Activated CD8-positive, alpha-beta T cell treated with anti-CD3 and anti-CD28 coated beads for 36 hours (primary cell): ENCODE results near the gene PAX7. TPM values are rescaled to one million over a fixed set of nuclear protein-coding genes. Genes with fewer than 3 reads are reported as not detected.

Source experiments
- ATAC-seq: fragments of 200-7000 bp; cut with Tn5 transposase; one replicate; pipeline ENCODE4 v1.10.0; 2021; ENCODE audit warnings: mild to moderate bottlenecking, moderate library complexity
- CTCF ChIA-PET: fragments of 350-600 bp; sonication (Branson Sonifier 250); formaldehyde crosslinking; loops from one replicate; lab custom pipeline; 2021; ENCODE audit warnings: antibody characterized with exemption; lab: Charles Lee
- POLR2A ChIA-PET: fragments of 350-600 bp; sonication (Branson Sonifier 250); formaldehyde crosslinking; loops from one replicate; lab custom pipeline; 2021; ENCODE audit warnings: antibody characterized with exemption; lab: Charles Lee
- DNase-seq: peaks from one replicate; pipeline ENCODE4 v3.0.0-alpha.2; 2020
- H3K27ac Mint-ChIP-seq: one replicate; pipeline ENCODE4 v1.8.0; 2021; ENCODE audit warnings: mild to moderate bottlenecking, mixed read lengths
- H3K27me3 Mint-ChIP-seq: one replicate; pipeline ENCODE4 v1.8.0; 2021; ENCODE audit warnings: mixed read lengths
- H3K36me3 Mint-ChIP-seq: one replicate; pipeline ENCODE4 v1.8.0; 2021; ENCODE audit warnings: low read depth, mixed read lengths
- H3K4me1 Mint-ChIP-seq: one replicate; pipeline ENCODE4 v1.8.0; 2021; ENCODE audit warnings: low read depth, mixed read lengths
- H3K4me3 Mint-ChIP-seq: one replicate; pipeline ENCODE4 v1.8.0; 2021; ENCODE audit warnings: mild to moderate bottlenecking, moderate library complexity, mixed read lengths
- H3K9me3 Mint-ChIP-seq: one replicate; pipeline ENCODE4 v1.8.0; 2021; ENCODE audit warnings: mixed read lengths
- intact Hi-C: fragments of 100-400 bp; cut with micrococcal nuclease; formaldehyde crosslinking; loops from one replicate; pipeline ENCODE4 v1.10.0; 2022
- total RNA-seq, 2 experiments: library from RNA; stranded (reverse); gene quantifications; one replicate each; pipeline ENCODE4 v1.2.3, GENCODE V29; 2021
- TF ChIP-seq, protein P1 (sequence below): fragments of 200-600 bp; IDR thresholded peaks from one replicate; pipeline ENCODE4 v1.8.0; 2022; ENCODE audit warnings: antibody characterized with exemption, mild to moderate bottlenecking

PAX7 gene
- total RNA-seq, 2 experiments from 2014 or later = not detected

DNA sequence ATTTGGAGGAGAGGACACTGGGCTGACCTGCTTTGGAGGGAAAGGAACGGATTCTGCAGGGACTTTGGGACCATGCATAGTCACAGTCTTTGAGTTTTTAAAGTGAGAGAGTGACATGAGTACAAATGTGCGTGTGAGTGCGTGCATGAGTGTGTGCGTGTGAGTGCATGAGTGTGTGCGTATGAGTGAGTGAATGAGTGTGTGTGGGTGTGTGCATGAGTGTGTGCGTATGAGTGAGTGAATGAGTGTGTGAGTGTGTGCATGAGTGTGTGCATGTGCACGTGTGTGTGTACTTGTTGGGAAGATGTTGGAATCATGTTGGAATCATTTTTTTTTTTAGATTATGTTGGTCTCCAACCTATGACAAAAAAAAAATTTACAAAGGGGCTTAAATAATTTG is 70.5 kb downstream of the PAX7 start:
- H3K4me1 Mint-ChIP-seq = no peaks in the 10 kb centered on the region
- TF ChIP-seq, protein P1, sequence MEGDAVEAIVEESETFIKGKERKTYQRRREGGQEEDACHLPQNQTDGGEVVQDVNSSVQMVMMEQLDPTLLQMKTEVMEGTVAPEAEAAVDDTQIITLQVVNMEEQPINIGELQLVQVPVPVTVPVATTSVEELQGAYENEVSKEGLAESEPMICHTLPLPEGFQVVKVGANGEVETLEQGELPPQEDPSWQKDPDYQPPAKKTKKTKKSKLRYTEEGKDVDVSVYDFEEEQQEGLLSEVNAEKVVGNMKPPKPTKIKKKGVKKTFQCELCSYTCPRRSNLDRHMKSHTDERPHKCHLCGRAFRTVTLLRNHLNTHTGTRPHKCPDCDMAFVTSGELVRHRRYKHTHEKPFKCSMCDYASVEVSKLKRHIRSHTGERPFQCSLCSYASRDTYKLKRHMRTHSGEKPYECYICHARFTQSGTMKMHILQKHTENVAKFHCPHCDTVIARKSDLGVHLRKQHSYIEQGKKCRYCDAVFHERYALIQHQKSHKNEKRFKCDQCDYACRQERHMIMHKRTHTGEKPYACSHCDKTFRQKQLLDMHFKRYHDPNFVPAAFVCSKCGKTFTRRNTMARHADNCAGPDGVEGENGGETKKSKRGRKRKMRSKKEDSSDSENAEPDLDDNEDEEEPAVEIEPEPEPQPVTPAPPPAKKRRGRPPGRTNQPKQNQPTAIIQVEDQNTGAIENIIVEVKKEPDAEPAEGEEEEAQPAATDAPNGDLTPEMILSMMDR = no peak
- ChIA-PET CTCF (no interaction called here), POLR2A (no interaction called here)
- no peaks in the 10 kb centered on the region for H3K36me3 Mint-ChIP-seq
- DNase-seq (no peak), ATAC-seq (no peak)
- no peak overlapping the region for H3K27ac Mint-ChIP-seq
- intact Hi-C loops = no loop called here
- no peak overlapping the region for H3K4me3 Mint-ChIP-seq
- H3K27me3 Mint-ChIP-seq = peaks cover 25% of the 10 kb centered on the region
- H3K9me3 Mint-ChIP-seq = no peaks in the 10 kb centered on the region

DNA sequence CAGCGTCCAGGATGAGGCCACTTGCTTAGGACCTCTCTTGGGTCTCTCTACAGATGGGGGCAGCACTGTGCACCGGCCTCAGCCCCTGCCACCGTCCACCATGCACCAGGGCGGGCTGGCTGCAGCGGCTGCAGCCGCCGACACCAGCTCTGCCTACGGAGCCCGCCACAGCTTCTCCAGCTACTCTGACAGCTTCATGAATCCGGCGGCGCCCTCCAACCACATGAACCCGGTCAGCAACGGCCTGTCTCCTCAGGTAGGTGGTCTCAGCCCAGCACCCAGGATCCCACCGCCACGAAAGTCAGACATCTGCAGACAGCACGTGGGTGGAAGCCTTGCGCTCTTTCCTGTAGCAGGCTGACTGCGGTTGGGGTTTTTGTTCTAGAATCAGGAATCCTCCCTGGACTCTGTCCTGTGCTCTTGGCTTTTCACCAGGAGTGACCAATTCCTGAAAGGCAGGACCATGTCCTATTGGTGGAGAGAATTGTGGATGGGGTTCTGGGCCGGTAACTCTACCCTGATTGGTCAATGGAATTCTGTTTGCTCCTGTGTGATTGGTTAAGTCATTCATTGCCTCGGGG is 72.5 kb downstream of the PAX7 start:
- DNase-seq = no peak
- intact Hi-C loops = no loop called here

DNA sequence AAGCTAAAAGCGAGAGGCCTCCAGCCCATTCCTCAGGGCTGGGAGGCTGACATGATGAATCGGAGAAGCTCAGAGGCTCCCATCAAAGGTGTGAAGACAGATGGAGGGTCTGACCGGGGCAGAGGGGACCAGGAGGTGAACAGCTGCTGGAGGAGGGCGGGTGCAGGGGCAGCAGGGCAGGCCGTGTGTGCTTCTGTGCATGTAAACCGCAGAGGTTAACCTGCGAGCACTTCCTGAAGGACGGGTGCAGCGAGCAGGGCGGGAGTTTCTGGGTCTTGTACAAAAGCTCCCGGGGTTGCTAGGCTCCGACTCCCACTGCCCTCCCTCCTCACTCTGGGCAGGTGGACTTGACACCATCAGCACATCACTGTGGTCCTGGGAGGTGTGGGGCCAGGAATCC is 75.2 kb downstream of the PAX7 start:
- intact Hi-C loops = no loop called here
- no peak for ATAC-seq
- no peaks in the 10 kb centered on the region for H3K36me3 Mint-ChIP-seq
- TF ChIP-seq, protein P1 = no peak
- H3K27me3 Mint-ChIP-seq = peaks cover 14% of the 10 kb centered on the region
- no peaks in the 10 kb centered on the region for H3K9me3 Mint-ChIP-seq
- ChIA-PET CTCF (no interaction called here), POLR2A (no interaction called here)
- no peak overlapping the region for H3K4me3 Mint-ChIP-seq
- no peak overlapping the region for H3K27ac Mint-ChIP-seq
- DNase-seq = peak; percentile 6
- H3K4me1 Mint-ChIP-seq = no peaks in the 10 kb centered on the region

More for the DNA sequence above, 72.5 kb downstream of the PAX7 start:
- Mint-ChIP-seq H3K27ac (no peak overlapping the region), H3K36me3 (no peaks in the 10 kb centered on the region), H3K4me1 (no peaks in the 10 kb centered on the region), H3K27me3 (peaks cover 16% of the 10 kb centered on the region), H3K9me3 (no peaks in the 10 kb centered on the region), H3K4me3 (no peak overlapping the region)
- ChIA-PET POLR2A (no interaction called here), CTCF (no interaction called here)
- TF ChIP-seq, protein P1 = no peak
- ATAC-seq = no peak

DNA sequence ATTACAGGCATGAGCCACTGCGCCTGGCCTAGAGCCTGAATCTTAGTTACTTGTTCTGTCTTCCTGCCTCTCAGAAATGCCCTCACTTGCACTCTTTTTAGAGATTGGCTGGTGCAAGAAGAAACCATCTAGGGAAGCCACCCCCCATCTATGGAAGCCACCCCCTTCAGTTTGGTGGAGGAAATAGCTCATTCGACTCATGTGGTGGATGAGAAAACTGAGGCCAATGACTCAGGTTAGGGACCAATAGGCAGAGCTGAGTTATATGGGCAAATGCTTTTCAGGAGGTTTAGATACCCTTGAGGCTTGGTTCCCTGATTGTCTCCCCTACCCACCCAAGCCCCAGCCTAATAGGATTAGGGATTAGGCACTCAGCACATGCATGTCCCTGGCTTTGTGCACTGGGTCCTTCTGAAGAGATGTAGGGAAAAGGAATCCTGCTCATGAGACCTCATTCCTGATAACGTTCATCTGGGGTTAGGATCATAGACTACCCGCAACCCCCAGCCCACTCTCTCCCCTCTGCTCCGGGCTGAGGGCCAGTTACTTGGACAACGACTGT is 77.1 kb downstream of the PAX7 start:
- H3K4me1 Mint-ChIP-seq = no peaks in the 10 kb centered on the region
- no peaks in the 10 kb centered on the region for H3K36me3 Mint-ChIP-seq
- no peak overlapping the region for H3K4me3 Mint-ChIP-seq
- DNase-seq (peak; percentile 21), ATAC-seq (peak; percentile 79)
- H3K27me3 Mint-ChIP-seq = peaks cover 14% of the 10 kb centered on the region
- TF ChIP-seq, protein P1 = no peak
- intact Hi-C loops = no loop called here
- CTCF ChIA-PET = no interaction called here
- POLR2A ChIA-PET = no interaction called here
- no peak overlapping the region for H3K27ac Mint-ChIP-seq
- no peaks in the 10 kb centered on the region for H3K9me3 Mint-ChIP-seq

DNA sequence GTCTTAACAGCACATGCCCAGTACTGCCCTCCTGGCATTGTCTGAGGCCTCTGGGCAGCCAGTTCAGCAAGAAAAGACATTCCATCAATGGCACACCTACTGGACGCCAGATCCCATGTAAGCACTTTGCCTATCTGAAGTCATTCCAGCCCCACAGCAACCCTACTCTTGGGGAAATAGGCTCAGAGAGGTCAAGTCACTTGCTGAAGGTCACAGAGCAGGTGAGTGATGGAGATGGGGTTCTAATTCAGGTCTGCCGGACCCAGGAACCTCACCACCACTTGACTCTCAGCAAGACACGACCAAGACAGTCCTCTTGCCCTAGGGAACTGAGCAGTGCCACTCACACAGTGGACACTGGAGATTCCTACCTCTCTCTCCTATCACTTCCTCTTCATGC is 79.4 kb downstream of the PAX7 start:
- ATAC-seq = no peak
- no peak for DNase-seq
- no peaks in the 10 kb centered on the region for H3K4me1 Mint-ChIP-seq
- CTCF ChIA-PET = no interaction called here
- POLR2A ChIA-PET = no interaction called here
- intact Hi-C loops = no loop called here
- TF ChIP-seq, protein P1 = no peak
- H3K27ac Mint-ChIP-seq = no peak overlapping the region
- H3K4me3 Mint-ChIP-seq = no peak overlapping the region
- peaks cover 20% of the 10 kb centered on the region for H3K27me3 Mint-ChIP-seq
- no peaks in the 10 kb centered on the region for H3K9me3 Mint-ChIP-seq
- H3K36me3 Mint-ChIP-seq = no peaks in the 10 kb centered on the region
